HT1080 (cell line): ENCODE measurements around the gene B4GALNT3. TPM values are rescaled to one million over a fixed set of nuclear protein-coding genes. Genes with fewer than 3 reads are reported as not detected.
A peak's percentile ranks its signal among the peaks of the same experiment; 100 is the strongest.
"Not testable (repeated sequence)": the region's sequence is repeated elsewhere in the genome, so short reads cannot be mapped to it uniquely, and the experiment has no call there.

Source experiments
- DNase-seq: peaks from one replicate; pipeline ENCODE4 v3.0.0-alpha.2; 2015; ENCODE audit warnings: low read depth
- polyA plus RNA-seq, 2 experiments: library from polyadenylated mRNA; depleted of rRNA; stranded (reverse); fragments of >200 nt; gene quantifications; 2 replicates each; pipeline ENCODE4 v1.2.3, GENCODE V29; 2015
- total RNA-seq: library from RNA; depleted of rRNA; stranded (reverse); fragments of >200 nt; shearing (Covaris generic); gene quantifications from 2 replicates; pipeline ENCODE4 v1.2.3, GENCODE V29; 2014; rRNA removed

The B4GALNT3 gene
- 0.27 and 0.50 TPM in 2 replicates for total RNA-seq
- polyA plus RNA-seq (2015; cell fraction: cytosol; rRNA removed) = 0.72 and 1.6 TPM in 2 replicates
- polyA plus RNA-seq (2015; cell fraction: nucleus; rRNA removed) = 1.5 and 2.8 TPM in 2 replicates

DNA sequence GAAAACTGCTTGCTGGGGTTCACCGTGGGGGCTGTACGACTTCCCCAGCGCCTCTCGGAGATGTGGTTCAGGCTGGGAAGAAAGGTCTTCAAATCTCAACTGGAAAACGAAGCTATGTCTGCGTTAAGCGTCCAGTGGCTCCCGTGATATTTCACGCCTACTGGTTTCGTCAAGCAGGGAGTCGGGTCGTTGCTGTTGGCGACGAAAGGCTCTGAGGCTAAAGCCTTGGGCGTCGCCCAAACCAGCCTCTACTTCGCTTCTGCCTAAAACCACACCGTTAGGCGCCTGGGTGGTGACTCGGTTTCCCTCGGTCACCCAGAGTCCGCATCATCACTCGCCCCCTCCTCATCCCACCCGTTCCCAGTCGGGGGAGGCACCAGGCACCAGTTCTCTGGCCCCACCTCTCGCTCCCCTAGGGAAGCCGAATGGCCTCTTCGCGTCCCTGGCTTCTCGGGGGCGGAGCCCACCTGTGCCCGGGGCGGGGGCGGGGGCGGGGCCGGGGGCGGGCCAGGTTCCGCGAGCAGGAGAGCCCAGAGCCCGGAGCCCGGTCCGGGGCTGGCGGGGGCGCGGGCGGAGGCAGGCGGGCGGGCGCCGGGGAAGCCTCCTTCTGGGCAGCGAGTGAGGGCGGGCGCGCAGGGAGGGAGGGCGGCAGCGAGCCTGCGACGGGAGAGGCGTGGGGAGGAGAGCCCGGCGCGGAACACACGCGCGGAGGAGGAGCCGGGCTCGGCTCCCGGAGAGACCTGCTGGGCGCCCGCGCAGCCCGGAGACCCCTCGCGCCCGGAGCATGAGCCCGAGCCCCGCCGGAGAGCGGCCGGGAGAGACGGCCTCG, at the start of gene B4GALNT3:
Gene B4GALNT3 (plus strand): TSS at position 510 of the 829 bp plus-strand sequence. CDS start 438 bp downstream, outside the sequence.
- DNase-seq = no peak

DNA sequence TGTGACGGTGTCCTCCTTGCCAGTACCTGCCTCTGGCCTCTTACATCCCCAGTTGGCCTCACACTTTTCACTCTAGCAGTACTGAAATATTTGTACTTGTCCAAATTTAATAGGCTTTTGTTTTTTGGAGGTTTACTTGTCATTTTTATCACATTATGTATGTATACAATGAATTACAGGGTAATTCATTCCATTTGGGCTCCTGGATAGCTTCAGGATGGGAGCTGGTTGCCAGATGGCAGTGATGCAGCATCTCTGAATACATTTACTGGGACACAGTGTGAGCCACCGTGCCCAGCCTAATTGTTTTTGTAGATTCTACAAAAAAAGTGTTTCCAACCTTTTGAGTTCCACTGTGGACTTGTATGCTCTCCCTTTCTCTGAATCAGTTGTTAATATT, 44.9 kb upstream of the B4GALNT3 start:
- no peak for DNase-seq

DNA sequence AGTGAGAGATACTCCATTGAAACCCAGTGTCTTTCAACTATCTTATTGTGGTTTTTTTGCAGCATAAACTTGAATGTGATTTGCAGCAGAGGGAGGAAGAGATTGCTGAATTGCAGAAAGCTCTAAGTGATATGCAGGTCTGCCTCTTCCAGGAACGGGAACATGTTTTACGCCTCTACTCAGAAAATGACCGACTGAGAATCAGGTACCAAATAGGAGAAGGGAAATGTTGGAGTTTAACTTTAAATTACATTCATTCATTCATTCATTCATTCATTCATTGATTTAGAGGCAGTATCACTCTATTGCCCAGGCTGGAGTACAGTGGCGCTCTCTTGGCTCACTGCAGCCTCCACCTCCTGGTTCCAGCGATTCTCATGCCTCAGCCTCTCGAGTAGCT, 41.3 kb upstream of the B4GALNT3 start:
- no peak for DNase-seq

DNA sequence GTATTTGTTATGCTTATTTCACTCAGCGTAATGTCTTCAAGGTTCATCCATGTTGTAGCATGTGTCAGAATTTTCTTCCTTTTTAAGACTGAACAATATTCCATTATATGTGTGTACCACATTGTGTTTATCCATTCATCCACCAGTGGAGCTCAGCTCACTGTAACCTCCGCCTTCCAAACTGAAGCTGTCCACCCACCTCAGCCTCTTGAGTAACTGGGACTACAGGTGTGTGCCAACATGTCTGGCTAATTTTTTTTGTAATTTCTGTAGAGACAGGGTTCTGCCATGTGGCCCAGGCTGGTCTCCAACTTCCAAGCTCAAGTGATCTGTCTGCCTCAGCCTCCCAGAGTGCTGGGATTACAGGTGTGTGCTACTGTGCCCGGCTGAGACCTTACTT, 37.2 kb upstream of the B4GALNT3 start:
- no peak for DNase-seq

DNA sequence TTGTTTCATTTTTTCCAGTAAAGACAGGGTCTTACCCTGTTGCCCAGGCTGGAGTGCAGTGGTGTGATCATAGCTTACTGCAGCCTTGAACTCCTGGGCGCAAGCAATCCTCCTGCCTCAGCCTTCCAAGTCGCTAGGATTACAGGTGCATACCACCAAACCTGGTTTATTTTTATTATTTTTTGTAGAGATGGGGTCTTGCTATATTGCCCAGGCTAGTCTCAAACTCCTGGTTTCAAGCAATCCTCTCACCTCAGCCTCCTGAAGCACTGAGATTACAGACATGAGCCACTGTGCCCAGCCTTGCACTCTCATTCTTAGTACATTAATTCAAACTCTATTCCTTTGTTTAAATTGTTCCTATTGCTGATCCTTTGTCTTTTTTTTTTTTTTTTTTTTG, 24.0 kb upstream of the B4GALNT3 start:
- not testable (repeated sequence) for DNase-seq

DNA sequence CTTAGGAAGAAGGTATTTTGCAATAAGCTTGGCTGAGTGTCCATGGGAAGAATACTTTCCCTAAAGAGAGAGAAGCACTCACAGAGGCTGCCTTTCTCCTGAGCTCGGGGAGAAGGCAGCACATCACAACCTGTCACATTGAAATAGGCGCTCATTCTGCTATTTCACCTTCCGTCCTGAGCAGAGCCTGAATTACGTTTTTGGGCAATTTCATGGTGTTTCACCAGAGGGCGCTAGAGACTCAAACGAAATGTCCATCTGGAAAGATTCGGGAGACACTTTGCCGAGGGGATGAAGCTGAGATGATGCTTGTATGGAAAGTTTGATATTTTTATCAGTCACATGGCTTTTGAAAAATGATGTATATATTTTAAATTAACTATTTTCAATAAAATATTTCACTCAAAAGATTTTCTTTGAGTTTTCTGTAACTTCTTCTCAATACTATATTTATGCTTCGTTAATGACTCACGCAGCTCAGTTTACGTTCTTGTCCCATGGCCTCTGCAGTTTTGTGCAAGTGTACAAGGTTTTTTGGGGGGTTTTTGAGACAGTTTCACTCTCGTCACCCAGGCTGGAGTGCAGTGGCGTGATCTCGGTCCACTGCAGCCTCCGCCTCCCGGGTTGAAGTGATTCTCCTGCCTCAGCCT, 17.4 kb upstream of the B4GALNT3 start:
- DNase-seq = peak; percentile 43

DNA sequence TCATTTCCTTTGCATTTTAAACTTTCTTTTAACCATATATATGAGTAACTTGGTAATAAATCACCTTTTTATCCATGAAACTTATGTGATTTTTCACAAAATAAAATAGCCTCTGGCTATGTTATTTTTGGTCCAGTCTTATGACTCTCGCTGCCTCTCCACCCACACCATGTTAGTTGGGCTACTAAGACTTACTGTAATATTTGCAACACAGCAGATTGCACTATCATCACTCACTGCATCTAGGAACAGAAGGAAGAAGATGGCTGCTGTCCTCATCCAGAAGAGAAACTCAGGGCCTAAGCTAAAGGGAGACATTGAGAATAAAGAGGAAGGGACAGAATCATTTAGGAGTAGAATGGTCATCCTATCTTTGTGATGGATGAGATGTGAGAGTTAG, 12.6 kb upstream of the B4GALNT3 start:
- no peak for DNase-seq

DNA sequence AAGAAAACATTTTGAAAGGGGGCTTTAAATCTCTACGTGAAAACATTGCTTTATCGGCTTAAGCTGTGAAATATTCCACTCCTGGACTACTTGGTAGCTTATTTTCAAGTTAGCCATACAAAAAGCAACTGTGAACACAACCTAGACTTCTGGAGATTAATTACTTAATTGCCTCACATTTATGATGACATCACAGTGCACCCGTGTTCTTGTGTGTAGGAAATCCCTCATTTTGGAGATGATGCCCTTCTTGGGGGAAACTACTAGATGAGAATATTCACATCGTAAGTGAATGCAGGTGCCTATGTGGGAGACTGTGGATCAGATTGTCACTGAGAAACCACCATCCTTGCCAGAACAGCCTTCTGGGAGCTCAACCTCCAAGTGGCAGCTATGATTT, 10.5 kb upstream of the B4GALNT3 start:
- no peak for DNase-seq

DNA sequence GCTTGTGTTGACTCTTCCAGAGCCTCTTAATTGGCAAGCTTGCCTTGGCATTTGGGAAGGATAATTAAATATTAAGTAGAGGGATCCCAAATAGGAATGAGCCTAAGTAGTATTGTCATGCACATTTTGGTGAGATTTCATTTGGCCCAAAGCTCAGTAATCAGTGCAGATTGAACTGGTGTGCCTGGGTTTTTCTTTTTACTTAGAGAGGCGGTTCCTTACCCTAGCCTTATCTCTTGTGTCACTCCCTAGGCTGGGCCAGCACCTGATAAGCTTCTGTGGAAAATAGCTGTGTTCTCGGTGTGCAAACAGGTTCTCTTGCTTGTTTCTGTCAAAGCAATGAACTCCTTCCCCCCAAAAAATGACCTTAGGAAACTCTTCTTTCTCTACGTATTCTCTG, 9.3 kb upstream of the B4GALNT3 start:
- DNase-seq = no peak

DNA sequence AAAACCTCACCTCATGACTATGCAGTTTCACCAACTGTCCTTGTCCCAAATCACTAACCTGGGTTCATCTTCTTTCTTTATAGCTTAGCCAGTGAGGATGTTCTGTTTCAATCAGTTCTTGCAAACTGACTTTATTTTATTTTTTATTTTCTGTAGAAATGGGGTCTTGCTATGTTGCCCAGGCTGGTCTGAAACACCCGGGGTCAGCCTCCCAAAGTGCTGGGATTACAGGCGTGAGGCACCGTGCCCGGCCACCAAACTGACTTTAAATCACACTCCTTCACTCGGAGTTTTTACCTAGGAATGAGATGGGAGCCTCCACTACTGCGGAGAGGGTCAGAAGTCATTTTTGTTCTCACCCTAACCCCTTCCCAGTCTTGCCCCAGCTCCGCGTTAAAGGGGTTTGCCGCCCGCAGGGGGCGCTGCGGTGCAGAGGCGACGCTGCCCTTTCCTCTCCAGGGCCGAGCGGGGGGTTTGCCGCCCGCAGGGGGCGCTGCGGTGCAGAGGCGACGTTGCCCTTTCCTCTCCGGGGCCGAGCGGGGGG, 7.0 kb upstream of the B4GALNT3 start:
- no peak for DNase-seq

DNA sequence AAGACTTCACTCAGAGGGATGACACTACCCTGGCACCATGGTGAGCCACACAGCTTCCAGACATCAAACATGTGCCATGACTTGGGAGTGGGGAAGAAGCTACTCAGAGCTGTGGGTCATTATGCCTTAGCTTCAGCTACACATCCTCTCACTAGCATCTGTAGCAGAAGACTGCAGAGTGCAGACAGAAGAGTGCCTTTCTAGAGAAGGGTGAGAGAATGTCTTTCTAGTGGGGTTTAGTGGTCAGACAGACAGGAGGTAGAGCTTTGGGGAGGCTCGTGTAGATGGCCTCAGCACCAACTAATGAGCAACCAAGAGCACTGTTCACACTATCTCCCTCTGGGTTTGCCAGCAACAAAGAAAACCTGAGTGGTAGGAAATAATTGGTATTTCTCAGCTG, 4.9 kb upstream of the B4GALNT3 start:
- DNase-seq = no peak

DNA sequence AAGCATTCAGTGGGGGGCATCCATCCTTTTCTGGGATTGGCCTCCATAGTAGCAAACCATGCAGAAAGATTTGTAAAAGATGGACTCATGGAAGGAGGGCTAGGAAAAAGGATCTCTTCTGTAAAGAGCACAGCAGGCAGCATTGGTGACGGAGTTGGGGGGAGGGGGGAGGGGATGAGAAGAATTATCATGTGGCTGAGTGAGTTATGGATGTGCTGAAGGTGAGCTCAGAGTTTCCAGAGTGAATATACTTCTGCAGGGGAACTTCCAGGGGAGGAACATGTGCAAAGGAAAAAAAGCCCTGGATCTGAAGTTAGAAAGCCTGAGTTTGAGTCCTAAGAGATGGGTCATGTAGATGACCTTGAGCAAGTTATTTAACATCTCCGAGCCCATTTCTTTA, 3.9 kb upstream of the B4GALNT3 start:
- DNase-seq = no peak

DNA sequence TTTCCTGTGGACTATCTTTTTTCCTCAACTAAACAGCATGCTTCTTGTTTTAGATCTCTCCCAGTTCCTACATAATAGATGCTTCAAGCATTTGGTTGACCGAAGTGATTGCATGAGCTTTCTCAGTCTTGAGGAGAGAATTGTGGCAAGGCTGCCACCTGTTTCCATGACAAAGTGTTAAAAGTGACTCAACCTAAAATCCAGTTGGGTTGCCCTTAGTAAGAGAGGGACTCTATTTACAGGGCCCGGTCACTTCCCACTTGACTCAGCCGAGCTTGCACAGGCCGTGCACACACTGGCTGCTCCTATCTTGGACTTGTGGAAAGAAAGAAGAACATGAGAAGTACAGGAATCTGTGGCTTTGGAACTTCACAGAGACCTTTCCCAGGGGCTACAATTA, 2.1 kb upstream of the B4GALNT3 start:
- DNase-seq = no peak

DNA sequence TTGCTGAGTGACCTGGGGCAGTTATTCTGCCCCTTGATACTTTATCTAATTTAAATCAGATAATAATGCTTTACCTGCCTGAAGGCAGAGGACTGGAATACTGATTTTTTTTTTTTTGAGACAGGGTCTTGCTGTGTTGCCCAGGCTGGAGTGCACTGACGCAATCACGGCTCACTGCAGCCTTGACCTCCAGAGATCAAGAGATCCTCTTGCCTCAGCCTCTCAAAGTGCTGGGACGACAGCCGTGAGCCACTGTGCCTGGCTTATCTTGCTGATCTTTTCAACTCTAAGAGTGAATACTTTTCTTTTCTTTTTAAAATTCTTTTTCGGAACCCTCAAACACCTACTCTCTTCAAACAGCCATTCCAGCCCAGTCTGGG, 699 bp upstream of the B4GALNT3 start:
- DNase-seq = no peak

DNA sequence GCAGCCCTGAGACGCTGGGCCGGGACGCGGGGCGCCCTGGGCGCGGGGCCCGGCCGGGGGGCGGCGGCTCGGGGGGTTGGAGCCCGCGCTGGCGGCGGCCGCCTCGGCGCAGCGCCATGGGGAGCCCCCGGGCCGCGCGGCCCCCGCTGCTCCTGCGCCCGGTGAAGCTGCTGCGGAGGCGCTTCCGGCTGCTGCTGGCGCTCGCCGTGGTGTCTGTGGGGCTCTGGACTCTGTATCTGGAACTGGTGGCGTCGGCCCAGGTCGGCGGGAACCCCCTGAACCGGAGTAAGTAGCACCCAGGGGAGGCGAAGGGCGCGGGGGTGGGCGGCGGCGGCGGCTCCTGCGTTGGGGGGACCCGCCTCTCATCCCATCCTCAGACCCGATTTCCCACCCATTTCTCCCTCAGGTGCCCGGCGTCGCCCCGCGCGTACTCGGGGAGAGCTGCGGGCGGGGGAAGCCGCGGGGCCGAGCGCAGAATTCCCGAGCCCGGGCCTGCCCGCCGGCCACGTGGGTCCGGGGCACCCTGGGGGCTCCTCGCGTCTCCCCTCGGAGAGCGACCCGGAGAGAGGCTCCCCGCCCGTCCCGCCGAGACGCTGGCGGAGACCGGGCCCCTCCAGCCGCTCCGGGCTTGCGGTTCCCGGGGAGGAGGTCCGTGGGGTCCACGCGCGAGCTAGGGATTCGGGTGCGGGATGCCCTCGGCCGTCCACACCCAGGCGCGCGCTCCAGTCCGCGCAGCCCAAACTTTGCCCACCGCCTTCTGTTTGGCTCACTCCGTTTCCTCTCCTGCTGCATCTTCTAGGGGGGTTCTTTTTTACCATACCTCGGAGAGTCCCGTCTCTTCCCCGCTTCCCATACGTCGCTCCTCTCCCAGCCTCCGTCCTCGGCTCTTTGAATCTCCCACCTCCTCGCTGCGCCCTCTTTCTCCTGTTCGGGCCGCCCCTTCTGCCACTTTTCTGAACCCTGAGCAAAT, 807 bp downstream of the B4GALNT3 start:
- no peak for DNase-seq

DNA sequence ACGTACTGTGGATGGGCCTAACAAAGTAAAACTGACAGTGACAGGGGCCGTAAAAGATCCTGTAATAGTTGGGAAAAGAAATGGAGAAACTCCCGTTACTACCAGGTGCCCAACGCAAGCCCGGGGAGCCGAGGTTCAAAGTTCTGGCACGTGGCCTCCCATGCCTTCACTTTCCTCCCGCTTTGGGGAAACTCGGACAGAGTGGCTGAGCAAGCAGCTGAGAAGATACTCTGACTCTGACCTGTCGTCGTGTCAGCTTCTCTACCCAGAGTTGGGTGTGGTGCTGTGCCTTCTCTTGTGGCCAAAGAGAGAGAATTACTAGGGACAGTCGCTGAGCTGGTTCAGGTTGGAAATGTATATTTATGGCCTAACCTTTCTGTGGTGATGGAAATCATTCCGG, 1.7 kb downstream of the B4GALNT3 start:
- DNase-seq = no peak

DNA sequence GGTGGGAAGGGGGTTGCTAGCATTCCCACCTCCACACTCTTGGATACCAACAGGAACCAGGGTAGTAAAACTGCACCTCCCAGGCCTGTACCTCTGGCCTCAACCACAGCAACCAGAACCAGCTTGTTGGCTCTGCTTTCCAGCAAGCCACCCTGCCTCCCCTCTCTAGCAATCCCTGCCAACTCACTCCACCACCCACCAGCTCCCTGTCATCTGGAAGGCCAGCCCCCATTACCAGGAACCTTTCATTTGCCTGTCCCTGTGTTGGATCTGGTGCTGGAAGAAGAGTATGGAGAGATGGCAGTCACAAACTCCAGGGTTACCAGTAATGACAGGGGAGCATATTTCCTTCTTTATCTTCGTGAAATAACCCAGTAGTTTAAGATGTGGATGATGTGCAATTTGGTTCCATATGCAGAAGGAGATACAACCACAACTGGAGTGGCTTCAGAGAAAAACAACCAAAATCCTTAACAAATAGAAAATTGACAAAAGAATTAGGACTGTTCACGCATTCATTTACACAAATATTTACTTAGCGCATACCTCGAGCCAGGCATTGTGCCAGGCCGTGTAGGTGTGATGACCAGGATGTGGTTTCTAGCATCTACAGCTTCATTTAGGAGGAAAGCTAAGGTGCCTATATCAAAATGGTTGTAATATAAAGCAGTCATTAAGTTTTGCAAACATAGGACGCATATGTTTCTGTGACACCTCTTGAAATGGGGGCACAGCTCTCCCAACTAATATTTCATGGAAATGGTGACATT, 3.4 kb downstream of the B4GALNT3 start:
- DNase-seq = no peak

DNA sequence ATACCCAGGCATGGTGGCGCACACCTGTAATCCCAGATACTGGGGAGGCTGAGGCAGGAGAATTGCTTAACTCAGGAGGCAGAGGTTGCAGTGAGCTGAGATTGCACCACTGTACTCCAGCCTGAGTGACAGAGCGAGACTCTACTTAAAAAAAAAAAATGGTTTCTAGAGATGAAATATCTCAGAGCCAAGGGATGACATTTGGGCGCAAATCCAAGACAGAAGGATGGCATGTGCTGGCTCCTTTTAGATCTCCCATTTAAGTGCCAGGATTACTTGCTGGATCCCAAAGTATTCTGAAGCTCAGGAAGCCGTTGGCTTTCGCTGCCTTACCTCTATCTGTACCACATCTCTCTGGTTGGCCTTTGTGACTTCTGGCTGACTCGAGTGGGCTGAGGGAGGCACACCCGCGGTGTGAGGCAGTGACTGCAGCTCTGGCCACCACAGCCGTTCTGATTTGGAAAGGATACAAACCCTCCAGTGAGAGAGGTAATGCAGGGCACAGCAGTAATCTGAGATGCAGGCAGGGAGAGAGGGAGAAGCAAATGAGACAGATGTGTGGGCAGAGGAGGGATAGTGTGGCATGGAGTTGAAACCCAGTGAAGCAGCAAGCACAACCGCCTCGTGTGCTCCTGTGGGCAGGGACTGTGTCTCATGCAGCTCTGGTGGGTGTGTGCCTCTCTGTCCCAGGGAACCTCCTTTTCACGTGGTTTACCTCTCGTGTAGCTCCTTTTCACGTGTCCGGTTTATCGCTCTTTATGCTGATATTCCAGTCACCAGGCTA, 4.9 kb downstream of the B4GALNT3 start:
- DNase-seq = no peak

DNA sequence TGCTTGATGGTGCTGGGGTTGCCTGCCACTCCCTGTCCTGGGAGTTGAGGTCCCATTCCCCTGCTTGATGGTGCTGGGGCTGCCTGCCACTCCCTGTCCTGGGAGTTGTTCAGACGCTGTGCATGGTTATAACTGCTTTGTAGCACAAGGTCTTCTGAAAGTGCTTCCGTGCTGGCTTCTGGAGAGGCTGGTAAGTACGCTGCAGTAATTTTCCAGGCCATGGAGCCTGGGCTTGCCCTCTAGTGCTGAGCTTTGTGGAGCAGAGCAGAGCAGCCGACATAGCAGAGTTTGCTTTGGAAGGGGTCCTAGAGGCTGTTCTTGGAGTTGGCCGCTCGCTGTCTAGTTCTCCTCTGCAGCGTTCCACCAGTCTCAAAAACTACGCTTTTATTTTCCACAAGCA, 6.3 kb downstream of the B4GALNT3 start:
- no peak for DNase-seq

DNA sequence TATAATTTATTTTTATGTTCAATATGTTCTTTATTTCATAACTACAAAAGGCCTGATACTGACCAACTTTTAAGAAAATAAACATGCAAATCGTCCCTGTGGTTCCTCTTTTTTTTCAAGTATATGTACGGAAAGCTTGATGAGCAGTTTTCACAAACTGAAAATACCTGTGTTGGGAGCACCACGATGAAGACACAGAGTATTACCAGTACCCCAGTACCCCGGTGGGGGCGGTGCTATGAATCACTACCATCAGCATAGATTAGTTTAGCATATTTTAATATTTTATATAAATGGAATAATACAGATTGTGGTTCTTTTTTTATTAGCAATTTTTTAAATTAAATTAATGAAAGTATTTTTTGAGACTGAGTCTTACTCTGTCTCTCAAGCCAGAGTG, 7.0 kb downstream of the B4GALNT3 start:
- DNase-seq = no peak
